Esophagus muscularis mucosa (tissue), 4 donors: Measurements from ENCODE around the gene STRIP2. TPM values are rescaled to one million over a fixed set of nuclear protein-coding genes. Genes with fewer than 3 reads are reported as not detected.
"Not testable (repeated sequence)": the region's sequence is repeated elsewhere in the genome, so short reads cannot be mapped to it uniquely, and the experiment has no call there.

Source experiments
- DNase-seq: peaks from one replicate; pipeline ENCODE4 v3.0.0-alpha.2; 2017; ENCODE audit errors: extremely low spot score
- H3K27ac ChIP-seq, 4 donors: fragments of 200-600 bp; sonication (generic); replicated peaks in 1 of 4; 1 replicate in 3 of 4; 2 replicates in 1 of 4; pipeline ENCODE4 v1.5.1; 2016 to 2019; ENCODE audit warnings: mild to moderate bottlenecking in 1 of 4
- H3K27me3 ChIP-seq, 4 donors: fragments of 200-600 bp; sonication (generic); one replicate each; pipeline versions ENCODE4 v1.5.1 to v1.6.0; 2016 to 2019
- H3K36me3 ChIP-seq, 4 donors: fragments of 200-600 bp; sonication (generic); one replicate each; pipeline ENCODE4 v1.5.1; 2016 to 2019
- H3K4me1 ChIP-seq, 4 donors: fragments of 200-600 bp; sonication (generic); one replicate each; pipeline ENCODE4 v1.5.1; 2016 to 2019
- H3K4me3 ChIP-seq, 4 donors: fragments of 200-600 bp; sonication (generic); 1 replicate in 2 of 4; 2 replicates in 2 of 4; pipeline ENCODE4 v1.5.1; 2016 to 2019; ENCODE audit warnings: mild to moderate bottlenecking in 4 of 4, moderate library complexity in 1 of 4
- H3K9me3 ChIP-seq, 4 donors: fragments of 200-600 bp; sonication (generic); 1 replicate in 3 of 4; 2 replicates in 1 of 4; pipeline ENCODE4 v1.5.1; 2016 to 2019
- EP300 ChIP-seq: sonication (generic); formaldehyde crosslinking; IDR thresholded peaks from one replicate; pipeline ENCODE4 v1.6.1; 2017; ENCODE audit warnings: antibody characterized with exemption
- POLR2A ChIP-seq: fragments of 450-650 bp; IDR thresholded peaks from one replicate; pipeline ENCODE4 v1.6.1; 2017; ENCODE audit warnings: antibody characterized with exemption, moderate library complexity, mild to moderate bottlenecking, low read depth
- POLR2AphosphoS5 ChIP-seq, 2 donors: sonication (generic); formaldehyde crosslinking; IDR thresholded peaks; one replicate each; pipeline ENCODE4 v1.6.1; 2017; ENCODE audit warnings: antibody characterized with exemption in 2 of 2
- WGBS: methylation state at CpG from one replicate; pipeline ENCODE4 v1.1.5; 2018; 5-methylcytosine and 5-hydroxymethylcytosine counted together
- intact Hi-C: fragments of 100-400 bp; cut with DNase I; formaldehyde crosslinking; loops from one replicate; pipeline ENCODE4 v1.15.1; 2023
- total RNA-seq, 4 donors: library from RNA; depleted of rRNA; stranded (reverse); fragments of >200 nt; gene quantifications; one replicate each; pipeline versions ENCODE4 v1.1.0 to v1.2.1, GENCODE V29; 2016
- TF ChIP-seq, protein P1 (sequence below), 3 experiments: fragments of 200-600 bp in 2 of 3; fragments of 450-650 bp in 1 of 3; sonication (generic) in 2 of 3; IDR thresholded peaks; one replicate each; pipeline ENCODE4 v1.5.1; 2017 to 2019; ENCODE audit warnings: antibody characterized with exemption in 3 of 3, mild to moderate bottlenecking in 2 of 3, moderate library complexity in 1 of 3

Gene STRIP2
- total RNA-seq, 4 donors from 2014 or later = 1.1 to 2.1 (median 1.9) TPM

DNA sequence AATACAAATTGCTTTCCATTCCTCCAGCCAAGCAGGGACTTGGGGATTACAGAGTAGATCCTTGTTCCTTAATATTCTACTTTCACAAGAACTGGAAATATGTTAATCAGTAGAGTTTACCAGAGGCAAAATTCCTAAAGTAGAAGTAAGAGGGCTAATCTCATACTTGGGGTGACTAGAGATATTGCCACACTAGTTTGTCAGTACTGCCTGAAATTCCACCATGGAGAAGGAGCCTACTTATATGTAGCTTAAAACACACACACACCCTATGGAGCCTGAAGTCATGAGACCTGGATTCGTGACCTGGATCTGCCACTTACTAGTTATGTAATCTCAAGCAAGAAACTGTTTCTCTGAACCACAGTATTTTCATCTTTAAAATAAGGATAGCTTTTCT lies 33.9 kb downstream of the STRIP2 start:
- 64% methylated on average over 1 of the region's 1 CpG for WGBS
- no peak for DNase-seq
- peaks cover 7 to 25% (median 17%) of the 10 kb centered on the region in 4 donors for H3K4me1 ChIP-seq
- H3K36me3 ChIP-seq = peaks cover 0 to 1% (median 0%) of the 10 kb centered on the region in 4 donors
- H3K9me3 ChIP-seq = no peaks in the 10 kb centered on the region
- intact Hi-C loops = no loop called here
- no peaks in the 10 kb centered on the region for H3K27me3 ChIP-seq
- H3K4me3 ChIP-seq = no peak overlapping the region
- no peak overlapping the region for H3K27ac ChIP-seq
- TF ChIP-seq POLR2AphosphoS5 (IDR thresholded peaks at IDR 0.05) (no peak), POLR2A (no peak)
- TF ChIP-seq, protein P1, sequence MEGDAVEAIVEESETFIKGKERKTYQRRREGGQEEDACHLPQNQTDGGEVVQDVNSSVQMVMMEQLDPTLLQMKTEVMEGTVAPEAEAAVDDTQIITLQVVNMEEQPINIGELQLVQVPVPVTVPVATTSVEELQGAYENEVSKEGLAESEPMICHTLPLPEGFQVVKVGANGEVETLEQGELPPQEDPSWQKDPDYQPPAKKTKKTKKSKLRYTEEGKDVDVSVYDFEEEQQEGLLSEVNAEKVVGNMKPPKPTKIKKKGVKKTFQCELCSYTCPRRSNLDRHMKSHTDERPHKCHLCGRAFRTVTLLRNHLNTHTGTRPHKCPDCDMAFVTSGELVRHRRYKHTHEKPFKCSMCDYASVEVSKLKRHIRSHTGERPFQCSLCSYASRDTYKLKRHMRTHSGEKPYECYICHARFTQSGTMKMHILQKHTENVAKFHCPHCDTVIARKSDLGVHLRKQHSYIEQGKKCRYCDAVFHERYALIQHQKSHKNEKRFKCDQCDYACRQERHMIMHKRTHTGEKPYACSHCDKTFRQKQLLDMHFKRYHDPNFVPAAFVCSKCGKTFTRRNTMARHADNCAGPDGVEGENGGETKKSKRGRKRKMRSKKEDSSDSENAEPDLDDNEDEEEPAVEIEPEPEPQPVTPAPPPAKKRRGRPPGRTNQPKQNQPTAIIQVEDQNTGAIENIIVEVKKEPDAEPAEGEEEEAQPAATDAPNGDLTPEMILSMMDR (IDR thresholded peaks at IDR 0.05) = no peak

DNA sequence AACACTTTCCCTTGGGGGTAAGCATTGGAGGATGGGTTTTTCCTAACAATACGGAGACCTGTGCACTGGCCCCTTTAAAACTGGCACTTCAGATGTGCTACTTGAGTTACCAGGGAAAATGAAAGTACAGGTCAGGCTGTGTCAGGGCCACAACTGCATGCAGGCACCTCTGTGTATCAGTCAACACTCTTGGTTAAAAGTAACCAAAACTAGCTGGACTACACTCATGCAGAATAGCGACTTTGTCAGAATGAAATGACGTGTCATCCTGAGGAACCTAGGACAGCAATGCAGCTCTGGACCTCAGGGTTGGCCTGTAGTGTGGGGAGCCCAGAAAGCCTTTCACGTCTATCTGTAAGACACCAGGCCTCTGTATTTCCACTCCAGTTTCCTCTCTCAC lies 34.3 kb downstream of the STRIP2 start:
- intact Hi-C loops = no loop called here
- no peak for TF ChIP-seq EP300
- TF ChIP-seq, protein P1 (IDR thresholded peaks at IDR 0.05) = no peak
- no peak for TF ChIP-seq POLR2A
- TF ChIP-seq POLR2AphosphoS5 (IDR thresholded peaks at IDR 0.05) = no peak

DNA sequence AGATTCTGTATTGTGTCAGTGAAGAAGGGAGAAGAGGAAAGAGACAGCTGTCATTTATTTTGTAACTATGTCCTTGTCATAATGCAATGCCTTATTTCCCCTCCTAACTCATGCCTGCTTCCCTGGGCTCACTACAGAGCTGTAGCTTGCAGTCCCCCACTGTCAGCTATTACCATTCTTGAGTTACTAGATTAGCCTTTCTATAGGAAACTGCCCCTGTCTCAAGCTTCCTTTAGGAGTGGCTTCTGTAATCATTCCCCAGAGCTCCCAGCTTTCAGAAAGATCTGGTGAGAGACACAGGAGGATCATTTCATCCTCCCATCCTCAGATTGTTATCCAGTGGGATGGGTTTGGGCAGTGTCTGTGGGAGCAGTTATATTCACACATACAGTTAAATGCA lies 35.7 kb downstream of the STRIP2 start:
- H3K4me1 ChIP-seq = peaks cover 0 to 16% (median 10%) of the 10 kb centered on the region in 4 donors
- H3K36me3 ChIP-seq = no peaks in the 10 kb centered on the region
- DNase-seq = no peak
- no peak for TF ChIP-seq POLR2AphosphoS5 (IDR thresholded peaks at IDR 0.05)
- TF ChIP-seq, protein P1 (IDR thresholded peaks at IDR 0.05) = no peak
- no peak for TF ChIP-seq EP300
- no peak for TF ChIP-seq POLR2A
- H3K27ac ChIP-seq = no peak overlapping the region
- no peaks in the 10 kb centered on the region for H3K9me3 ChIP-seq
- intact Hi-C loops = loop anchor here (2.0 to 5.0 kb wide), 2 partner anchors 103 to 248 kb away; no protein-coding TSS in a partner anchor
- H3K4me3 ChIP-seq = no peak overlapping the region
- no peaks in the 10 kb centered on the region for H3K27me3 ChIP-seq

More for the DNA sequence above, 34.3 kb downstream of the STRIP2 start:
- Histone ChIP-seq H3K9me3 (no peaks in the 10 kb centered on the region), H3K27ac (no peak overlapping the region), H3K36me3 (no peaks in the 10 kb centered on the region), H3K4me1 (peaks cover 7 to 25% (median 17%) of the 10 kb centered on the region in 4 donors), H3K4me3 (no peak overlapping the region), H3K27me3 (no peaks in the 10 kb centered on the region)
- 63% methylated on average over 4 of the region's 4 CpGs for WGBS
- no peak for DNase-seq

DNA sequence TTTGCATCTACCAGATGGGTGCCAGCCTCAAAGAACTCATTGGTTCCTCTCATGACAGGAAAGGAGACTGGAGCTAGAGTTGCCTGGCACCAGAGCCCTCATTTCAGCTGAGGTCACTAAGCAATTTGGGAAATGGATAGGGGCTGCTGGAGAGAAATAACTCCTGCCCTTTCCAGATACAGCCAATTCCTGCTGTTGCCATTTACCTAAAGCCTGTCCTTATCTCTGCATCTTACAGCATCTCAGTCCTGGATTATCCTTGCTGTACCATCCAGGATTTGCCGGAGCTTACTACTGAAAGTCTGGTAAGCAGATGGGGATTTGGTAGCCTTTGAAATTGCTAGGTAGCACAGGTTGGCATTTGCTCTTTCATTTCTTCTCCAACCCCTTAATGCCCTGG lies 36.2 kb downstream of the STRIP2 start:
- no peak overlapping the region for H3K4me3 ChIP-seq
- H3K27ac ChIP-seq = no peak overlapping the region
- no peak for DNase-seq
- no peaks in the 10 kb centered on the region for H3K36me3 ChIP-seq
- no peaks in the 10 kb centered on the region for H3K27me3 ChIP-seq
- 88% methylated on average over 1 of the region's 1 CpG for WGBS
- intact Hi-C loops = loop anchor here (2.0 to 5.0 kb wide), 2 partner anchors 104 to 248 kb away; no protein-coding TSS in a partner anchor
- H3K9me3 ChIP-seq = no peaks in the 10 kb centered on the region
- TF ChIP-seq POLR2AphosphoS5 (IDR thresholded peaks at IDR 0.05) (no peak), POLR2A (no peak), EP300 (no peak)
- peaks cover 0 to 16% (median 10%) of the 10 kb centered on the region in 4 donors for H3K4me1 ChIP-seq

DNA sequence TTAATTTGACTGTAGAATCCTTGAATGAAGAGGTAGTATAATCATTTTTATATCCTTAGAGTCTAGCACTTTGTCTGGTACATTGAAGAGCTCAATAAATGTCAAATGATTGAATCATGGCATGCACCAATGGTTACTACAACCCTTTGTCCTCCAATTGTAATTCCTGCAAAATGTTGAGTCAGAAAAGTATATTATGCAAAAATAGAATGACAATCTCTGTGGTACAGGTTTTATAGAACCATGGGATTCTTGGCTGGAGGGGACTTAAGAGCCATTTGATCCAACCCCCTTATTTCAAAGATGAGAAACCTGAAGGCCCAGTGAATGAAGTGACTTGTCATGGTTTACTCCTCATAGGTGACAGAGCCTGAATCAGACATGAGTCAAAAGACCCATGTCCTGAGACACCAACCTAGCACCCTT lies 37.2 kb downstream of the STRIP2 start:
- TF ChIP-seq POLR2A (no peak), POLR2AphosphoS5 (IDR thresholded peaks at IDR 0.05) (no peak), EP300 (no peak)
- TF ChIP-seq, protein P1 (IDR thresholded peaks at IDR 0.05) = no peak
- intact Hi-C loops = loop anchor here (2.0 to 5.0 kb wide), 2 partner anchors 105 to 249 kb away; no protein-coding TSS in a partner anchor

DNA sequence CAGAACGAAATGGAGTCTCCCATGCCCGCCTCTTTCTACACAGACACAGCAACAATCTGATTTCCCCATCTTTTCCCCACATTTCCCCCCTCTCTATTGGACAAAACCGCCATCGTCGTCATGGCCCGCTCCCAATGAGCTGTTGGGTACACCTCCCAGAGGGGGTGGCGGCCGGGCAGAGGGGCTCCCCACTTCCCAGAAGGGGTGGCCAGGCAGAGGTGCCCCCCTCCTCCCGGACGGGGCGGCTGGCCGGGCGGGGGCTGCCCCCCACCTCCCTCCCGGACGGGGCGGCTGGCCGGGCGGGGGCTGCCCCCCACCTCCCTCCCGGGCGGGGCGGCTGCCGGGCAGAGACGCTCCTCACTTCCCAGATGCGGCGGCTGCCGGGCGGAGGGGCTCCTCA lies 41.7 kb downstream of the STRIP2 start:
- H3K9me3 ChIP-seq, H3K4me3 ChIP-seq, H3K27ac ChIP-seq, H3K27me3 ChIP-seq, H3K36me3 ChIP-seq, H3K4me1 ChIP-seq, DNase-seq, intact Hi-C loops: not testable (repeated sequence)
- 90% methylated on average over 15 of the region's 27 CpGs for WGBS

More for the DNA sequence above, 37.2 kb downstream of the STRIP2 start:
- Histone ChIP-seq H3K27me3 (no peaks in the 10 kb centered on the region), H3K36me3 (no peaks in the 10 kb centered on the region), H3K9me3 (no peaks in the 10 kb centered on the region), H3K4me1 (peaks cover 0 to 16% (median 10%) of the 10 kb centered on the region in 4 donors), H3K27ac (no peak overlapping the region), H3K4me3 (no peak overlapping the region)
- no peak for DNase-seq

DNA sequence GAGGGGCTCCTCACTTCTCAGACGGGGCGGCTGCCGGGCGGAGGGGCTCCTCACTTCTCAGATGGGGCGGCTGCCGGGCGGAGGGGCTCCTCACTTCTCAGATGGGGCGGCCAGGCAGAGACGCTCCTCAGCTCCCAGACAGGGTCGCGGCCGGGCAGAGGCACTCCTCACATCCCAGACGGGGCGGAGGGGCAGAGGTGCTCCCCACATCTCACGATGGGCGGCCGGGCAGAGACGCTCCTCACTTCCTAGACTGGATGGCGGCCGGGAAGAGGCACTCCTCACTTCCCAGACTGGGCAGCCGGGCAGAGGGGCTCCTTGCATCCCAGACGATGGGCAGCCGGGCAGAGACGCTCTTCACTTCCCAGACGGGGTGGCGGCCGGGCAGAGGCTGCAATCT lies 42.2 kb downstream of the STRIP2 start:
- H3K9me3 ChIP-seq, H3K36me3 ChIP-seq, intact Hi-C loops, H3K4me1 ChIP-seq, H3K27me3 ChIP-seq, DNase-seq, H3K27ac ChIP-seq, H3K4me3 ChIP-seq: not testable (repeated sequence)
- WGBS = 96% methylated on average over 9 of the region's 27 CpGs
